Activated CD8-positive, alpha-beta memory T cell treated with anti-CD3 and anti-CD28 coated beads, Interleukin-2, amount 50 U/mL, for 24 hours (primary cell): ENCODE results near the gene E2F3.

Experiments used
- DNase-seq: peaks from one replicate; pipeline ENCODE4 v3.0.0-alpha.2; 2020; ENCODE audit errors: extremely low read depth

The E2F3 gene

DNA sequence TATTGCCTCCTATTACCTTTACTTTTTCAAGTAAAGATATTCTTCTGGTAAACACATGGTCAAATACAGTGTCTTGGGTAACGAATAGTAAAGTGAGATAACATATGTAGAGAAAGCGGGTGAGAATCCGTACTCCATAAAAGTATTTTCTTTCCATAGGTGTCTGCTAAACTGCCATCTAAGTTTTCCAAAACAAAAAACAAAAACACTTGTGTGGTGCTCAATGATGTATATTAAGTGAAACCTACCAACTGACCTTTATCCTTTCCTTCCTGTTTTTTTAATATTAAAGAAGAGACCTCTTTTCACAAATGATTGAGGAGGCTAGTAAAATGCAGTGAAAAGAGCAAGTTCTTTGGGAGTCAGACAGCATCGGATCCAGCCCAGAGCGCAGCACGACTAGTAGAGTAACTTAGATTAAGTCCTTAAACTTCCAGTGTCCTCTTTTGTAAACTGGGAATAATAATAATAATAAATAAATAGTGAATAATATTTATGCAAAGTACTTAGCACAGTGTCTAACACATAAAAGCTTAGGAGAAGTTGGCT, 132.1 kb downstream of the E2F3 start:
- no peak for DNase-seq

DNA sequence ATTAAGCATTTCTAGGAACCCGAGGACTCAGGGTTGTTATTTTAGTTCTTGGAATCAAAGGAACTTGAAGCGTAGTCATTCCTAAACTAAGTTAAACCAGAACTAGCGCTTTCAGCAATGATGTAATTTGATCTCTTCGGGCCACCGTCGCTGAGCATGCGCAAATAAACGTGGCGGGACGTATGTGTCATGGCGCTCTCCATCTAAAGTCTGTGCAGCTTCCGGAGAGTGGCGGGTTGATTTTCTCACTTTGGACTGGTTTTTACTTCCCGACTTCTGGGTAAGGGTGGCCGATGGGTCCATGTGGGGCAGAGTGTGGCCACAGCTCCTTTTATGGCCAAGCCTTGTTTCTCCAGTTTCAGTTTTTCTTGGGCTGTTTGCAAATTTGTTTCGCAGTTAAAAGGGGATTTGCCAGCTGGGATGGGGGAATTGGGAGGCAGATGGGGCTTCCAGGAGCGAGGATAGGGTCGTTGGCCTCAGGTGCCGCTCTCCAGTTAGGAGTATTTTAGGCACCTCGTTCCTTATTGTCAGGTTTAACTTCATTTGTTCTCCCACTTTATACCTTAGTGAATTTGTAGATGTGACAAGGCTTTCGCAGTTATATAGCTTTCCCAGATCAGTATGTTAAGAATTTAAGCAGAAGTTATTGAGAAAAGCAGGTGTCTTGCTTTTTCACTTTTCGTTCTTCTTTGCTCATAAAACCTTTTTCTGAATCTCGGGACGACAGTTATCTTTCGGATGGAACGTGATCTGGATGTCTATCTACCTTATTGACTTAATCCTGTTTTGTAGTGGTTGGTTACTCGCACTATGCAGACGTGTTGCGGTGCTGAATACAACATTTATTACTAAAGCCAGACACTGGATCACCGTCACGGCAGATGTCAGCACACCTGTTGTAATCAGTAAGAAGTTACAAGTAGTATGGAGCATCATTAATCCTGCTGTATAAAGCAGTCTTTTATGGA, 132.9 kb downstream of the E2F3 start, which contains the start of gene CDKAL1:
TSS of gene CDKAL1 (plus strand) at position 163 of the 968 bp plus-strand sequence. CDS start 11,894 bp downstream, outside the sequence.
- peak; percentile 79 for DNase-seq

DNA sequence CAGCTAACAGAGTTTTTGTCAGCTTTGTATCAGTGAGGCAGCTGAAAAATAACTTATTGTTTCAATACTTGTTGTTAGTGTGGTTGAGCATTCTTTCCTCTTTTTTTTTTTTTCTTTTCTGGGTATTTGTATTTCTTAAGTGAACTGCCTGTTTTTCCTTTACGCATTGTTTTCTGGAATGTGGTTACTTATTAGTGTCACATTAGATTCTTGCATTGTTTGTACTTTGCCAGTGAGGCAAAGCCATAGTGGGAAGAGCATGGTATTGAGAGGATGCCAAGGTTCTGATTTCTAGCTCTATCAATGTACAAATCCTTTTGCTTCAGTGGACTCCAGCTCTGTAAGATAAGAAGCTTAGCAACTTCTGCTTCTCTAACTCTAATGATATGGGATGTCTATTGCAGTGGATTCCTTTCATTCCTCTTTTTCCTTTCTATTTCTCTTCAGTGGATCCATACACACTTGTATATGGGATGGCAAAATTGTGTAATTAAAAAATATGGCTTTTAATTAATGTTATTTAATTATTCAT, 136.5 kb downstream of the E2F3 start:
- DNase-seq: no peak

DNA sequence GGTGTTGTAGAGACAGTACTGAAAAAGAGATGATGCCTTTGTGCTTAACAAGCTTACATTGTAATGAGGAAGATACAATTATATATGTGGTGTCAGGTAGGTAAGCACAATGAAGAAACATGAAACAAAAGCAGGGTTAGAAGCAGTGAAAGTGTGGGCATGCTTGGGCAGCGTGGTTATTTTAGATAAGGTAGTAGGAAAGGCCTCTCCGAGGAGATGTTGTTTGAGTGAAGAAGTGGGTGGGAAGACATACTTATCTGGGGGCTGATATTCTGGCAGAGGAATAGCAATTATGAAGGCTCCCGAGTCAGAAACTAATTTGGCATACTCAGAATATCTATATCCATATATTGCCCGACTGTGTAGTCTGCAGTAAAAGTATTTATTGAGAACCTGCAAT, 137.2 kb downstream of the E2F3 start:
- no peak for DNase-seq

DNA sequence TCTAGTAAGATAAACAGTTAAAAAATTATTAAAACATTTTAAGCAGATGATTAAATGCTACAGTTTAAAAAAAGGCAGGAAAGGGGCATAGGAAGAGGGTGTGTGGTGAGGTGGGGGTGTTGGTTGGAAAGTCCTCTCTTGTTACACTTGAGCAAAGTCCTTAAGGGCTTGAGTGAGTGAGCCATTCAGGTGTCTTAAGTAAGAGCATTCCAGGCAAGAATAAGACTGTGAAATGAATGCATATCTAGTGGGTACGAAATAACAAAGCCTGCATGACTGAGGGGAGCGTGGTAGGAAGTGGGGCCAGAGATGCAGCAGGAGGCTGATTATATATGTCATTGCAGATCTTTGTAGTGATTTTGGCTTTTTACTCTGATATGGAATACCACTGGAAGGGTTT, 137.7 kb downstream of the E2F3 start:
- DNase-seq: no peak

DNA sequence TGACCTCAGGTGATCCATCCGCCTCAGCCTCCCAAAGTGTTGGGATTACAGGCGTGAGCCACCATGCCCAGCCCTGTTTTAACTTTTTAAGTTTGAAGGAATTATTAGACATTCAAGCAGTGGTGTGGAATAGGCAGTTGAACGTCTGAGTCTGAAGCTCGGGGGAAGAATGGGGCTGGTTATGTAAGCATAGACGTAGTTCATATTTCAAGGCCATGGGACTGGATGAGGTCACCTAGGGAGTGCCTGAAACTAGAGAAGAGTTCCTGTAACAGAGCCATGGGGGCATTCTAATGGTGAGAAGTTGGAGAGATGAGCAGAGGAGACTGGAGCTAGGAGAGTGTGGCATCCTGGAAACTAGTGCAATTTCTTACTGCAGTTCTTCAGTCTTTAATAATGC, 139.0 kb downstream of the E2F3 start:
- DNase-seq: no peak

DNA sequence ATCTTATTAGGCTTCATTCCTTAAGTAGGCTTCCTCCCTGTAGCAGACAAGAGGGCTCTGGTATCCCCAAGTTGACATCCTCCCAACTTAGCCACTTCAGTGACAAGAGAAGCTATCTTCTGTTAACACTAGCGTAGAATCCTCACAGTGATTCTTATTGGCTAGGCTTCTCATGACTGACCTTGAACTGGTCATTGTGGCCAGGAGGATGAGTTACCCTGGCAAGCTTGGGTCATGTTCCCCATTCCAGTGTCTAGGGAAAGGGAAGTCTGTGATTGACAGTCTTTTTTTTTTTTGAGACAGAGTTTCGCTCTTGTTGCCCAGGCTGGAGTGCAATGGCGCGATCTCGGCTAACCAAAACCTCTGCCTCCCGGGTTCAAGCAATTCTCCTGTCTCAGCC, 139.7 kb downstream of the E2F3 start:
- no peak for DNase-seq

DNA sequence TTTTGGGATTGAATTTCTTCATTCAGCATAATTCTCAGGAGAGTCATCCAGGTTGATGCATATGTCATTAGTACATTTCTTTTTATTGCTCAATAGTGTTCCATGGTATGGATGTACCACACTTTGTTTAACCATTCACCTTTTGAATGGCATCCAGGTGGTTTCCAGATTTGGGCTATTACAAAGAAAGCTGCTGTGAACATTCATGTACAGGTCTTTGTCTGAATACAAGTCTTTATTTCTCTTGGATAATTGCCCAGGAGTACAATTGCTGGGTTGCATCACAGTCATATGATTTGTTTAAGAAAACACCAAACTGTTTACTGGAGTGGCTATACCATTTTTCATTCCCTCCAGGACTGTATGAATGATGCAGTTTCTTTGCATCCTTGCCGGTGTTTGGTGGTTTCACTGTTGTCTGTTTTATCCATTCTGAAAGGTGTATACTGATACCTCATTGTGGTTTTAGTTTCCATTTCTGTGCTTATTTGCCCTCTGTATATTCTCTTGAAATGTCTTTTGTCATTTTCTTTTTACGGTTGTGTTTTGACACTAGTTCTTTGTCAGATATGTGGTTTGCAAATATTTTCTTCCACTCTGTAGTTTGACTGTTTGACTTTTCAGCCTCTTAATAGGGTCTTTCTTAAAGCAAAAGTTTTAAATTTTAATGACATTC, 141.4 kb downstream of the E2F3 start:
- no peak for DNase-seq
